H1 (cell line): ENCODE data around the gene MAML3. TPM values are rescaled to one million over a fixed set of nuclear protein-coding genes. Genes with fewer than 3 reads are reported as not detected.

Experiments used
- HDAC6 ChIP-seq: IDR thresholded peaks from one replicate; pipeline ENCODE4 v1.7.1; 2012; ENCODE audit warnings: low read depth, mild to moderate bottlenecking, inconsistent platforms, low read length, moderate library complexity
- RXRA ChIP-seq: IDR thresholded peaks from 2 replicates; pipeline ENCODE4 v1.6.1; 2011; ENCODE audit warnings: low read depth, mild to moderate bottlenecking, low read length, moderate library complexity; ENCODE audit not compliant: insufficient read depth
- polyA plus RNA-seq, 7 experiments: library from polyadenylated mRNA; depleted of rRNA in 3 of 7; stranded (reverse) in 5 of 7; unstranded in 2 of 7; fragments of >200 nt in 5 of 7; fragments of 200-250 nt in 2 of 7; gene quantifications; 1 replicate in 5 of 7; 2 replicates in 1 of 7; 4 replicates in 1 of 7; pipeline versions ENCODE4 v1.2.1 to v1.2.3, GENCODE V29; 2011 to 2013; ENCODE audit warnings: missing spikeins in 2 of 7, mixed read lengths in 2 of 7
- total RNA-seq: library from RNA; stranded (reverse); fragmentation: NEBNext Ultra II Directional; extraction: Animal tissue kit (Norgen Biotek cat#: 25700); gene quantifications from 2 replicates; pipeline ENCODE4 v1.2.1, GENCODE V29; 2021

Gene MAML3
- total and polyA plus RNA-seq, 2 of the 8 experiments (the other 6 are each of a cell fraction or from before 2014, with no cell fraction given): 2.1 to 5.7 TPM

- TF ChIP-seq RXRA: no peak
- no peak for TF ChIP-seq HDAC6
These were observed 176.0 kb downstream of the MAML3 start (continued) for GRCh38 chr4:139977838-139978609.
